Measurements from ENCODE around the gene TMPRSS11A.

- TF ChIP-seq EZH2phosphoT487 (IDR thresholded peaks at IDR 0.05; ENCODE audit: low read length) (no peak), CTCF (IDR thresholded peaks at IDR 0.05; ENCODE audit: low read length) (no peak)
Observed at GRCh38 chr4:67933755-67934154, 29.5 kb downstream of the TMPRSS11A start.
